Measurements from ENCODE around the gene KANSL1.
"Not testable (repeated sequence)": the region's sequence is repeated elsewhere in the genome, so short reads cannot be mapped to it uniquely, and the experiment has no call there.

KANSL1 gene

GRCh38 chr17:46087871-46088270 is 105.4 kb downstream of the KANSL1 start:
- H3K27me3 ChIP-seq (replicated peaks; ENCODE audit: control insufficient read depth, insufficient read depth, low read length, poor library complexity, severe bottlenecking) = not testable (repeated sequence)

GRCh38 chr17:46086821-46087220 is 106.4 kb downstream of the KANSL1 start:
- Histone ChIP-seq H3K27ac (ENCODE audit: insufficient read depth, low read length, poor library complexity, severe bottlenecking) (no peak overlapping the region), H3K9me3 (ENCODE audit: control insufficient read depth, low read length) (no peaks in the 10 kb centered on the region), H3K36me3 (ENCODE audit: control insufficient read depth, insufficient read depth, low read length) (peaks cover 8% of the 10 kb centered on the region), H3K4me3 (ENCODE audit: insufficient read depth, low read depth, low read length, poor library complexity, severe bottlenecking) (no peak overlapping the region), H3K27me3 (replicated peaks; ENCODE audit: control insufficient read depth, insufficient read depth, low read length, poor library complexity, severe bottlenecking) (no peaks in the 10 kb centered on the region), H3K4me1 (ENCODE audit: control insufficient read depth, insufficient read depth, low read length, poor library complexity, severe bottlenecking) (no peaks in the 10 kb centered on the region)
- DNase-seq = no peak

More at GRCh38 chr17:46087871-46088270, 105.4 kb downstream of the KANSL1 start:
- H3K9me3 ChIP-seq (ENCODE audit: control insufficient read depth, low read length); H3K36me3 ChIP-seq (ENCODE audit: control insufficient read depth, insufficient read depth, low read length); H3K27ac ChIP-seq (ENCODE audit: insufficient read depth, low read length, poor library complexity, severe bottlenecking); H3K4me1 ChIP-seq (ENCODE audit: control insufficient read depth, insufficient read depth, low read length, poor library complexity, severe bottlenecking); H3K4me3 ChIP-seq (ENCODE audit: insufficient read depth, low read depth, low read length, poor library complexity, severe bottlenecking); DNase-seq: not testable (repeated sequence)

- H3K4me3 ChIP-seq (ENCODE audit: insufficient read depth, low read depth, low read length, poor library complexity, severe bottlenecking) = no peak overlapping the region
- no peaks in the 10 kb centered on the region for H3K27me3 ChIP-seq (replicated peaks; ENCODE audit: control insufficient read depth, insufficient read depth, low read length, poor library complexity, severe bottlenecking)
- no peaks in the 10 kb centered on the region for H3K4me1 ChIP-seq (ENCODE audit: control insufficient read depth, insufficient read depth, low read length, poor library complexity, severe bottlenecking)
- peaks cover 14% of the 10 kb centered on the region for H3K36me3 ChIP-seq (ENCODE audit: control insufficient read depth, insufficient read depth, low read length)
- DNase-seq = no peak
- no peaks in the 10 kb centered on the region for H3K9me3 ChIP-seq (ENCODE audit: control insufficient read depth, low read length)
- H3K27ac ChIP-seq (ENCODE audit: insufficient read depth, low read length, poor library complexity, severe bottlenecking) = no peak overlapping the region
Measured at GRCh38 chr17:46085522-46085921, 107.7 kb downstream of the KANSL1 start.

DNA sequence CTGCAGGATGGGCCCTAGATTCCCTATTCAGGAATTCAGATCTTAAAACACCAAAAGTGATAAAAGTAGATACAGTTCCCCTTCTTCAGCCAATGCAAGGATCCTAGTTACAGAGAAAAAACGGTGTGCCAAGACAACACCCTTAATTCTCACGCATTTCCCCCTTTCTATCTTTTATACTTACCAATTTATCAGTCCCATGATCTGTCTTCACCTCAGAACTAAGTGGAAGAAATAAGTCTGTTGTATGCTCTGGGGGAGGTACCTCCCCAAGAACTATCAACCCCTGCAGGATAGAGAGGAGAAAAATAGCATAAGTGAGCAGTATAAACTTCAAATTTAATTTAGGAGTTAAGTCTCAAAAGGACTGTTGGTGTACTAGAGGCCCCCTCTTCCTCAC is 111.0 kb downstream of the KANSL1 start:
- H3K4me3 ChIP-seq (ENCODE audit: insufficient read depth, low read depth, low read length, poor library complexity, severe bottlenecking) = no peak overlapping the region
- H3K4me1 ChIP-seq (ENCODE audit: control insufficient read depth, insufficient read depth, low read length, poor library complexity, severe bottlenecking) = no peaks in the 10 kb centered on the region
- no peak overlapping the region for H3K27ac ChIP-seq (ENCODE audit: insufficient read depth, low read length, poor library complexity, severe bottlenecking)
- no peak for DNase-seq
- H3K36me3 ChIP-seq (ENCODE audit: control insufficient read depth, insufficient read depth, low read length) = peaks cover 23% of the 10 kb centered on the region
- no peaks in the 10 kb centered on the region for H3K27me3 ChIP-seq (replicated peaks; ENCODE audit: control insufficient read depth, insufficient read depth, low read length, poor library complexity, severe bottlenecking)
- no peaks in the 10 kb centered on the region for H3K9me3 ChIP-seq (ENCODE audit: control insufficient read depth, low read length)

DNA sequence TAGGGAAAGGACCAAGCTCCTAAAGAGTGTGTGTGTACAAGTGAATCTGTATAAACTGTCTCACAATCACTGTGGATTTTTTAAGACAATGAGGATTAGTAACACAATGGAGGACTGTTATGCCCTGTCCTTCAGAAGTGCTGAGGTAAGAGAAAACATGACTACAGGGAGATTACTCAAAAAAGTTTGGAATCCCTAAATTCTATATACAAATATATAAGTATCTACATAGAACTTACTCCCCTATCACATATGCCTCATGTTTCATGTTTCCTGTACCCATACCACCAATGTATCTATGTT is 112.3 kb downstream of the KANSL1 start:
- H3K36me3 ChIP-seq (ENCODE audit: control insufficient read depth, insufficient read depth, low read length) = peaks cover 23% of the 10 kb centered on the region
- no peak for DNase-seq
- no peaks in the 10 kb centered on the region for H3K9me3 ChIP-seq (ENCODE audit: control insufficient read depth, low read length)

DNA sequence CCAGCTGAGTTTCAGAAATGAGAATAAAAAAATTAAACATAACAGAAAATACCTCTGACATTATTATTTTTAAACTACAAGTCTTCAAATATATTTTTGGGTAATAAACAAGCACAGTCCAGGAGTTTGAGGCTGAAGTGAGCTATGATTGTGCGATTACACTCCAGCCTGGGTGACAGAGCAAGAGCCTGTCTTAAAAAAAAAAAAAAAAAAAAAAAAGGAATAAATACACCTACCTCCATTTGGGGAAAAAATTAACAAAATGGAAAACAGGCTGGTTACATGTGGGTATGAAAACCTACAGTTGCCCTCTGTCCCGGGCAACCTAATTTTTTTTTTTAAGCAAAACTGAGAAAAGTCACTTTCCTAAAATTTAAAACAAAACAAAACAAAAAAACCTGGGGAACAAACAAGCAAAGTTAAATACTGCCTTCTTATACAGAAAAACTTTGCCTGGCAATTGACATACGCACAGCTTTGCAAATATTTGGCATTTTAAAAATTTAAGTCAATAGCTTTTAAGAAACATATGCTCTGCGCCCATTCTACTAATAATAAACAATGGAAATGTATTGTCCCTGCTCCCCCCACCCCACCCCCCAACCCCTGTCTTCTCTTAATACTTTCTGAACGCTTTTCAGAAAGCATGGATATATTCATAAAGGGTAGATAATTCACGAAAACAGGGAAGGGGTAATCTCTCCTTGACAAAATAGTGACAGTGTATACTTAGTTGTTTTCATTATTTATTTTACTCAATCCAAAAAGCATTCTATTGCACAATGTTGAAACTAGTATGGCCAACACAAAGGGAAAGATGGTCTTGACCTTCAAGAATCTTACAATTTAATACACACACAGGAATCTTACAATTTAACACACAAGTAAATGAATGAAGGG is 112.9 kb downstream of the KANSL1 start:
- Histone ChIP-seq H3K27ac (ENCODE audit: insufficient read depth, low read length, poor library complexity, severe bottlenecking) (no peak overlapping the region), H3K4me3 (ENCODE audit: insufficient read depth, low read depth, low read length, poor library complexity, severe bottlenecking) (no peak overlapping the region)

More for the DNA sequence above, 112.3 kb downstream of the KANSL1 start:
- Histone ChIP-seq H3K4me1 (ENCODE audit: control insufficient read depth, insufficient read depth, low read length, poor library complexity, severe bottlenecking) (no peaks in the 10 kb centered on the region), H3K4me3 (ENCODE audit: insufficient read depth, low read depth, low read length, poor library complexity, severe bottlenecking) (no peak overlapping the region), H3K27ac (ENCODE audit: insufficient read depth, low read length, poor library complexity, severe bottlenecking) (no peak overlapping the region), H3K27me3 (replicated peaks; ENCODE audit: control insufficient read depth, insufficient read depth, low read length, poor library complexity, severe bottlenecking) (no peaks in the 10 kb centered on the region)

GRCh38 chr17:46078675-46079074 is 114.6 kb downstream of the KANSL1 start:
- H3K4me1 ChIP-seq (ENCODE audit: control insufficient read depth, insufficient read depth, low read length, poor library complexity, severe bottlenecking) = no peaks in the 10 kb centered on the region
- H3K27me3 ChIP-seq (replicated peaks; ENCODE audit: control insufficient read depth, insufficient read depth, low read length, poor library complexity, severe bottlenecking) = no peaks in the 10 kb centered on the region
- no peak overlapping the region for H3K4me3 ChIP-seq (ENCODE audit: insufficient read depth, low read depth, low read length, poor library complexity, severe bottlenecking)
- H3K27ac ChIP-seq (ENCODE audit: insufficient read depth, low read length, poor library complexity, severe bottlenecking) = no peak overlapping the region
- no peaks in the 10 kb centered on the region for H3K9me3 ChIP-seq (ENCODE audit: control insufficient read depth, low read length)
- H3K36me3 ChIP-seq (ENCODE audit: control insufficient read depth, insufficient read depth, low read length) = peaks cover 29% of the 10 kb centered on the region
- no peak for DNase-seq

More for the DNA sequence above, 112.9 kb downstream of the KANSL1 start:
- H3K27me3 ChIP-seq (replicated peaks; ENCODE audit: control insufficient read depth, insufficient read depth, low read length, poor library complexity, severe bottlenecking) = no peaks in the 10 kb centered on the region
- DNase-seq = no peak
- H3K9me3 ChIP-seq (ENCODE audit: control insufficient read depth, low read length) = no peaks in the 10 kb centered on the region
- peaks cover 23% of the 10 kb centered on the region for H3K36me3 ChIP-seq (ENCODE audit: control insufficient read depth, insufficient read depth, low read length)
- no peaks in the 10 kb centered on the region for H3K4me1 ChIP-seq (ENCODE audit: control insufficient read depth, insufficient read depth, low read length, poor library complexity, severe bottlenecking)

- no peak overlapping the region for H3K4me3 ChIP-seq (ENCODE audit: insufficient read depth, low read depth, low read length, poor library complexity, severe bottlenecking)
- DNase-seq = no peak
- no peaks in the 10 kb centered on the region for H3K9me3 ChIP-seq (ENCODE audit: control insufficient read depth, low read length)
- H3K36me3 ChIP-seq (ENCODE audit: control insufficient read depth, insufficient read depth, low read length) = peaks cover 16% of the 10 kb centered on the region
- H3K27me3 ChIP-seq (replicated peaks; ENCODE audit: control insufficient read depth, insufficient read depth, low read length, poor library complexity, severe bottlenecking) = no peaks in the 10 kb centered on the region
- no peak overlapping the region for H3K27ac ChIP-seq (ENCODE audit: insufficient read depth, low read length, poor library complexity, severe bottlenecking)
- no peaks in the 10 kb centered on the region for H3K4me1 ChIP-seq (ENCODE audit: control insufficient read depth, insufficient read depth, low read length, poor library complexity, severe bottlenecking)
Measured at GRCh38 chr17:46074540-46074939, 118.7 kb downstream of the KANSL1 start.

DNA sequence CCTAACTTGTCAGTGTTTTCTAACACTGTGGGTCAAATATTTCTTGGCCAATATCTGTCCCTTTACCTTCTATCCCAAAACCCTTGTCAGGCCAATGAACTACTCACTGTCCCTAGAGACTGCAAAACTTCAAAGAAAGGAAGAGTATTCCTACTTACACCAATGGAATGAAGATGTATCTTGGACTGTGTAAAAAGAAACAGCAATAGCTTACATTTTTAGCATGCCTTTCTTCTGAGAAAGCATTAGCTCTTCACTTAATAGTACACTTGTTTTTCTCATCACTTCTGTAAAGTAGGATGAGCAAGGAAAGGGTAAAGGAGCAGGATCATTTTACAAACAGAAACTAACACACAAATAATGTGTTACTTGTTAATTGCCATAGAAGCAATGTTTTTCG is 120.2 kb downstream of the KANSL1 start:
- Histone ChIP-seq H3K4me3 (ENCODE audit: insufficient read depth, low read depth, low read length, poor library complexity, severe bottlenecking) (no peak overlapping the region), H3K4me1 (ENCODE audit: control insufficient read depth, insufficient read depth, low read length, poor library complexity, severe bottlenecking) (no peaks in the 10 kb centered on the region), H3K9me3 (ENCODE audit: control insufficient read depth, low read length) (no peaks in the 10 kb centered on the region), H3K27ac (ENCODE audit: insufficient read depth, low read length, poor library complexity, severe bottlenecking) (no peak overlapping the region), H3K27me3 (replicated peaks; ENCODE audit: control insufficient read depth, insufficient read depth, low read length, poor library complexity, severe bottlenecking) (no peaks in the 10 kb centered on the region), H3K36me3 (ENCODE audit: control insufficient read depth, insufficient read depth, low read length) (peaks cover 9% of the 10 kb centered on the region)
- DNase-seq = no peak

DNA sequence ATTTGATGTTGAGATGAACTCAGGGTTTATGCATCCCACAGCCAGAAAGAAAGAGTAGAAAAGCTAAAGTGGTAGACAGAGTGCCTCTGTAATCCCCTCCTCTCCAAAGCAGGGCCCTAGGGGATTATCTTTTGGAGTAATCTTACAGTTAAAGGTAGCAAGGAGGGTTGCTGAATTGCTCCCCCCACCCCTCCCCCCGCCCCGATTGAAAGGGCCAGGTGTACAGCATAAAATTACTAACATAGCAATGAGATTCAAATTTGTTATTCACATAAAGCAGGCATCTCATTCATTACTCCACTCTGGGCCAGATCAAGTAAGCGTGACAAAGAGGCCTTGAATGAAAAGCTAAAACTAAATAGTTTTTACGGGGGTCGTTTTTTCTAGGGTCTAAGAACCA is 121.4 kb downstream of the KANSL1 start:
- peaks cover 10% of the 10 kb centered on the region for H3K36me3 ChIP-seq (ENCODE audit: control insufficient read depth, insufficient read depth, low read length)
- H3K4me3 ChIP-seq (ENCODE audit: insufficient read depth, low read depth, low read length, poor library complexity, severe bottlenecking) = no peak overlapping the region
- no peak for DNase-seq
- H3K27ac ChIP-seq (ENCODE audit: insufficient read depth, low read length, poor library complexity, severe bottlenecking) = no peak overlapping the region
- H3K4me1 ChIP-seq (ENCODE audit: control insufficient read depth, insufficient read depth, low read length, poor library complexity, severe bottlenecking) = no peaks in the 10 kb centered on the region
- H3K9me3 ChIP-seq (ENCODE audit: control insufficient read depth, low read length) = no peaks in the 10 kb centered on the region
- H3K27me3 ChIP-seq (replicated peaks; ENCODE audit: control insufficient read depth, insufficient read depth, low read length, poor library complexity, severe bottlenecking) = no peaks in the 10 kb centered on the region

Data from effector memory CD4-positive, alpha-beta T cell (primary cell).